NCI-H2107 treated with DMSO at 0.1 percent for 48 hours (cell line): ENCODE results near the gene PCDH9.

Experiments used
- DNase-seq: peaks from one replicate; lab custom pipeline; 2025; ENCODE audit not compliant: unreplicated experiment; lab: John Stamatoyannopoulos, UW

The PCDH9 gene

DNA sequence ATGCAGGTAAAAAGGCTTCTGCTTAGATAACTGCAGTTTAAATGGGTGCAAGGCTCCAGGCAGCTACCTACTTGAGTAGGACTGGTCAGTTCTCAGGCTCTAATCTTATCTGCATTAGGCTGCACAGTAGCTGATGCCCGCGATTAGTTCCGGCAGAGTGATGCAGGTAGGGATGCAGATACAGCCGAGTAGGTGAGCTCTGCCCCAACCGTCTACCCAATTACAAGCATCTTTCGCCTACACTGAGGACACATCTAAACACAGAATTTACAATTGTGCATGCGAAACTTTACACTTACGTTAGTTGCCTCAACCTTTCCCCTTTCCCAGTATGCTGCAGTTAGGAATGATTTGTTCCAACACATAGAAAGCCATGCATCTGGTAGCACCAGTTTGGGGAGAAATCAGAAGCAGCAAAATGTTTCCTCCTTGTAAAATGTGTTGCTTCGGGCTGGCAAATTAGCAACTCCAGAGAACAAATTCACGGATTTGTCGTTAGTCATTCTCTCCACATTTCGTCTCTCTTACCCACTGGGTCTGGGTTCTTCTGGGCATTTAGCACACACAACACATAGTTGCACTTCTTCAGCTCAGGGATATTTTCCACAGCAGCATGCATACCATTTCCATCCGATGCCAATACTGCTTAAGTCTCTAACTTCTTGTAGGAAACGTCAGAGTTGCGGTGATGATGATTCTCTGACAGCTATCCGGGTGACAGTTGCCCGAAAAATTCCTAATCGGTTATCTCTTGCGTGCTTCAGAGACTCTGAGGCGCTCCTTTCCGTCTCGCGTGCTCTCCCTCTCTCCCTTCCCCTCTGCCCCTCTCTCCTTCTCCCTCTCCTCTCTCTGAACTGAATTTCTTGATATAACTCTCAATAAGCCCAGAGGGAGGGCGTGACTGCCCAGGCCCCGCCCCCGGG is at the start of gene PCDH9:
TSS of gene PCDH9 (minus strand) at position 856 of the 923 bp plus-strand sequence. CDS start 1,896 bp downstream, outside the sequence.
- DNase-seq, result no peak

DNA sequence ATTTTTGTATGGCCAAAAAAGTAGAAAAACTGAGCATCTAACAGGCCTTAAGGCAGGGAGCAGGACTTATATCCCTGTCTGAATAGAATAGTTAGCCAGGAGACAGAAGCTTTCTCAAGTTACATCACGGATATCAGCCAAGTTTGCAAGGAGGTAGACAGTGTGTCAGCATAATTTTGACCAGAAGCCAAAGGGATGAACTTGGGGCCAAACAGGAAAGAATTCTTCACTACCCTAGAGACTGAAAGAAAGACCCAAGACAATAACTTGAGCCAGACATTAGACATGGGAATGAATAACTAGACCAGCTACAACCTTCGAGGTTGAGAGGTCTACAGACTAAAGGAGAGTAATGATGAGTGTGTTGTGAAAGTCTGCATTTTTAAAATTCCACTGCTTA is 48.1 kb upstream of the PCDH9 start:
- no peak for DNase-seq

GRCh38 chr13:67277581-67277980 is 47.4 kb upstream of the PCDH9 start:
- no peak for DNase-seq

- no peak for DNase-seq
Observed at GRCh38 chr13:67275351-67275960, 45.3 kb upstream of the PCDH9 start.

DNA sequence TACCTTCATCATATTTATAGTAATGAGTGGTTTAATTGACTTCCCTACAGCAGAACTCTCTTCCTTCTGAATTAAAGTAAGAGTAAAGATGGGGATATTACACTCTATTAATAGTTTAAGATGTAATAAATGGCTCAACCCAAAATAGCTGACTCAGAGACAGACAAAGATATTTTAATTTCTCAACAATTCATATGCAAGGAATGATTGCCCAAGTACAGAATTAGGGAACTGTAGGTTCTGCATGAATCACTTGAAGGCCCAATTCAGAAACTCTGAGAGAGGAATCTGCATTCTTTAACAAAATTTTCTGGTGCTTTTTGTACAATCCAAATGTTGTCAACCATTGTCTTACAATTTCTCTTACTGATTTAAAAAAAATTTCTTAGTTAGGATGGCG is 42.9 kb upstream of the PCDH9 start:
- no peak for DNase-seq

GRCh38 chr13:67267136-67267535 is 37.0 kb upstream of the PCDH9 start:
- no peak for DNase-seq

- no peak for DNase-seq
Observed at GRCh38 chr13:67259208-67259607, 29.1 kb upstream of the PCDH9 start.

DNA sequence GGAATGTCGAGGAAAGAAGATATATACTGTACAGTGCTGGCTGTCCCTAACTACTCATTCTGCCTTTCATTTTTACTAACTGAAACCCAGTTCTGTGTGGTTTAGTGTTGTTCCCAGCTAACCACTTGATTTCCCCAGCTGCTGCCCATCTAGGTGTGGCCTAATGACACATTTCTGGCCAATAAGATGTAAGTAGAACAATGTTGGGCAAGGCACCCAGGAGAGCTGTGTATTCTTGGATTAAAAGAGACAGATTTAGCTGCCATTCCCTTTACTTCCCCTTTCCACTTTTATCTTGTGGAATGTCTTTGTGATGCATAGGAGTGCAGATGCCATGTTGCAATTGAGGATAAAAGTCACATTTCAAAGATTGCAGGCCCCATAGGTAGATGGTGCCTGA is 28.3 kb upstream of the PCDH9 start:
- DNase-seq, result no peak

DNA sequence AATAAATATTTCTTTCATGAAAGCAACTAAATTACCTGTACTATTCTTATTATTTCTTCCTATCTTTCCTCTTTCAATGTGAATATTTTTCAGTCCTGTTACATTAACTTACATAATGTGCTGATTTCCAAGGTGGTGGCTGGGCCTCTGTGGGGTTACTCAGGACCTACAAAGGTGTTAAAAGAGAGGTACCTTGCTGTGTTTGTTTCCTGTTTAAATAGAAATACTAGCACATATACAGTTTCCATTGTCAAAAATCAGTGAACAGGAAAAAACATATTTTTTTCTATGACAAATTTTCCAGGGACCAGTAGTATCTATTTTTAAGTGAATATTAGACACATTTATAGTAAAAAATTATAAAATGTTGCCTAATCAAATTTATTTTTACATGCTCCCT is 8.7 kb upstream of the PCDH9 start:
- DNase-seq, result no peak

DNA sequence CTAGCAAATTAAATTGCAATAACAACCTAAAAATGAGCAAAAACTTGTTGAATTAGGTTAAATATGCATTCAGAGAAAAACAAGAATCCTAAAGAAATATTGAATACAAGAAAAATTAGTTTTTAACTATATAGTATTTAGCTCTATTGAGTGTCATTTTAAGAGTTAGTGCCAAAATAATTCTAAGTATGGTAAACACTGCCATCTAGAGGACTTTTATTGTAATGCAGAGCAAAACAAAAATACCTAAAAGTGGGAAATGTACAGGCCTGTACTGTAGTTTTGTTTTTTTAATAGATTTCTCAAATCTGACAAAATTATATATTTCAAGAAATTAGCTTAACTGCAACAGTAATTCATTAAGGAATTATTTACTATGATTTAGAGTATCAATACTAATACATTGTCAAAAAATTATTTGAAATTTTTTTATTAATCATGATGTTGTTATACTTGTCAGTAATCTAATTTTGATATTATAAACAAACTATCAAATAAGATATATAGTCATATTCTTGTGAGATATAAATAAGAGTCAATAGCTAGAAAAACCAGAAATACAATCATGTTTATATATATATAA is 8.2 kb upstream of the PCDH9 start:
- no peak for DNase-seq

GRCh38 chr13:67235265-67235664 is 5.1 kb upstream of the PCDH9 start:
- DNase-seq, result no peak

DNA sequence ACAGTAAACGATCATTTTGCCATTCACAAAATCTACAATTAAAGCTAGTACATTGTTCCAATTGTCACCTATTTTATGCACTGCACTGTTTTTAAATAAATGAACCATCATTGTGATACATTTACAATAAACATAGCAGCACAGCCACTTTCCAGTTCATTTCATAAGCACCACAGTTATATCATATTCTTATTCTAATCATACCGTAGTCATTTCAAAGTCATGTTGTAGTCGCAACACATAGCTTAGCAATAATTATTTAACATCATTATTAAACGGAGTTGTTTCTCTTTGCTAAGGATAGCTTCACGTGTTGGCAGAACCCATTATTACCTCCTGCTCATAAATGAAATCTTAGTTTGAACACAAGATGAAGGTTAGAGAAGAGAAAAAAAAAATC is 2.2 kb upstream of the PCDH9 start:
- DNase-seq, result no peak

GRCh38 chr13:67231289-67232000 is 1.3 kb upstream of the PCDH9 start:
- no peak for DNase-seq

GRCh38 chr13:67230404-67231288 is 510 bp upstream of the PCDH9 start:
- DNase-seq, result peak; percentile 80

GRCh38 chr13:67228916-67229315 is 1.2 kb downstream of the PCDH9 start:
- DNase-seq, result no peak

- DNase-seq, result no peak
Observed at GRCh38 chr13:67228031-67228430, 2.1 kb downstream of the PCDH9 start.

GRCh38 chr13:67227131-67227983 is 2.8 kb downstream of the PCDH9 start:
- DNase-seq, result no peak

DNA sequence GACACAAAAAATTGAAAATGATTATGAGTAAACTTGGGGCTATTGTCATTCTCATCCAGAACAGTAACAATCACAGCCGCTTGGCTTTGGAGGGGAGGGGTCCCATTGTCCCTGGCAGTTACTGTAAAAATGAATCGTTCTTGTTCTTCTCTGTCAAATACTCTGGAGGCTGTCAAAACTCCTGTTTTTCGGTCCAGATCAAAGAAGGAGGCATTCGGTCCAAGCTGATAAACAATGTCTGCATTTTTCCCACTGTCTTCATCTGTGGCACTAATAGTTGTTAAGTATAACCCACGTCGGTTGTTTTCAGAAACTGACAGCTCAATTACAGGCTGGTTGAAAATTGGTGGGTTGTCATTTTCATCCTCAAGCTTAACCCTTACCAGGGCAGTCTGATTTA is 3.4 kb downstream of the PCDH9 start:
- DNase-seq, result no peak
